Sigmoid colon (tissue), 4 donors: ENCODE results near the gene PRR7.

Experiments
- EP300 ChIP-seq, 4 donors: sonication (generic); formaldehyde crosslinking; IDR thresholded peaks; one replicate each; pipeline ENCODE4 v1.6.1; 2017; ENCODE audit warnings: antibody characterized with exemption in 4 of 4
- POLR2A ChIP-seq, 2 donors: fragments of 450-650 bp; IDR thresholded peaks; one replicate each; pipeline ENCODE4 v1.6.1; 2016; ENCODE audit warnings: antibody characterized with exemption in 2 of 2, mild to moderate bottlenecking in 2 of 2, moderate library complexity in 2 of 2
- POLR2AphosphoS5 ChIP-seq, 4 donors: sonication (generic); formaldehyde crosslinking; IDR thresholded peaks; one replicate each; pipeline ENCODE4 v1.6.1; 2017; ENCODE audit warnings: antibody characterized with exemption in 4 of 4
- TF ChIP-seq, protein P1 (sequence below), 4 experiments: fragments of 450-650 bp in 3 of 4; fragments of 200-600 bp in 1 of 4; IDR thresholded peaks; one replicate each; pipeline ENCODE4 v1.5.1; 2016 to 2019; ENCODE audit warnings: antibody characterized with exemption in 4 of 4, mild to moderate bottlenecking in 3 of 4, moderate library complexity in 2 of 4

DNA sequence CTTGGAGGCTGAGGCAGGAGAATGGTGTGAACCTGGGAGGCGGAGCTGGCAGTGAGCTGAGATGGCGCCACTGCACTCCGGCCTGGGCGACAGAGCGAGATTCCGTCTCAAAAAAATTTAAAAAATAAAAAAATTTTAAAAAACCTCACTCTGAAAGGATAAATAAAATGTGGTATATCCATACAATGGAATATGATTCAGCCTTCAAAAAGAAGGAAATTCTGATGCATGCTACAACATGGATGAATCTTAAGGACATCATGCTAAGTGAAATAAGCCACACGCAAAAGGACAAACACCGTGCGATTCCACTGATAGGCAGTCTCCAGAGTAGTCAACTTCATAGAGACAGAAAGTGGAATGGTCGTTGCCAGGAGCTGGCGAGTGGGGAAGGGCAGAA lies 18.4 kb downstream of the PRR7 start:
- TF ChIP-seq POLR2A (IDR thresholded peaks at IDR 0.05) = no peak
- no peak for TF ChIP-seq POLR2AphosphoS5 (IDR thresholded peaks at IDR 0.05)
- TF ChIP-seq, protein P1, sequence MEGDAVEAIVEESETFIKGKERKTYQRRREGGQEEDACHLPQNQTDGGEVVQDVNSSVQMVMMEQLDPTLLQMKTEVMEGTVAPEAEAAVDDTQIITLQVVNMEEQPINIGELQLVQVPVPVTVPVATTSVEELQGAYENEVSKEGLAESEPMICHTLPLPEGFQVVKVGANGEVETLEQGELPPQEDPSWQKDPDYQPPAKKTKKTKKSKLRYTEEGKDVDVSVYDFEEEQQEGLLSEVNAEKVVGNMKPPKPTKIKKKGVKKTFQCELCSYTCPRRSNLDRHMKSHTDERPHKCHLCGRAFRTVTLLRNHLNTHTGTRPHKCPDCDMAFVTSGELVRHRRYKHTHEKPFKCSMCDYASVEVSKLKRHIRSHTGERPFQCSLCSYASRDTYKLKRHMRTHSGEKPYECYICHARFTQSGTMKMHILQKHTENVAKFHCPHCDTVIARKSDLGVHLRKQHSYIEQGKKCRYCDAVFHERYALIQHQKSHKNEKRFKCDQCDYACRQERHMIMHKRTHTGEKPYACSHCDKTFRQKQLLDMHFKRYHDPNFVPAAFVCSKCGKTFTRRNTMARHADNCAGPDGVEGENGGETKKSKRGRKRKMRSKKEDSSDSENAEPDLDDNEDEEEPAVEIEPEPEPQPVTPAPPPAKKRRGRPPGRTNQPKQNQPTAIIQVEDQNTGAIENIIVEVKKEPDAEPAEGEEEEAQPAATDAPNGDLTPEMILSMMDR (IDR thresholded peaks at IDR 0.05) = no peak
- TF ChIP-seq EP300 (IDR thresholded peaks at IDR 0.05) = no peak
